Neural progenitor cell (in vitro differentiated cells): ENCODE measurements around the gene RSBN1L. TPM values are rescaled to one million over a fixed set of nuclear protein-coding genes. Genes with fewer than 3 reads are reported as not detected.
A peak's percentile ranks its signal among the peaks of the same experiment; 100 is the strongest.

Experiments
- DNase-seq: peaks from one replicate; pipeline ENCODE4 v3.0.0-alpha.2; 2016; ENCODE audit warnings: low spot score
- H2AFZ ChIP-seq: fragments of 200-600 bp; sonication (generic); replicated peaks from 2 replicates; pipeline ENCODE4 v1.6.1; 2016; ENCODE audit warnings: antibody characterized with exemption
- H3F3A ChIP-seq: fragments of 200-600 bp; sonication (generic); 2 replicates; pipeline ENCODE4 v1.6.1; 2016; ENCODE audit warnings: antibody characterized with exemption, low read depth
- H3K27ac ChIP-seq: fragments of 200-600 bp; sonication (generic); 2 replicates; pipeline ENCODE4 v1.5.1; 2016; ENCODE audit warnings: mild to moderate bottlenecking
- H3K27me3 ChIP-seq: fragments of 200-600 bp; sonication (generic); 2 replicates; pipeline ENCODE4 v1.6.1; 2016; ENCODE audit warnings: mild to moderate bottlenecking, moderate library complexity
- H3K36me3 ChIP-seq: fragments of 200-600 bp; sonication (generic); 2 replicates; pipeline ENCODE4 v1.5.1; 2016
- H3K4me1 ChIP-seq: fragments of 200-600 bp; sonication (generic); 2 replicates; pipeline ENCODE4 v1.6.1; 2016; ENCODE audit warnings: mixed run types
- H3K4me2 ChIP-seq: fragments of 200-600 bp; sonication (generic); 2 replicates; pipeline ENCODE4 v1.6.1; 2016
- H3K4me3 ChIP-seq: fragments of 200-600 bp; sonication (generic); 2 replicates; pipeline ENCODE4 v1.5.1; 2016
- H3K79me2 ChIP-seq: fragments of 200-600 bp; sonication (generic); 2 replicates; pipeline ENCODE4 v1.6.1; 2016; ENCODE audit warnings: low read depth
- H3K9ac ChIP-seq: fragments of 200-600 bp; sonication (generic); 2 replicates; pipeline ENCODE4 v1.6.1; 2016
- H3K9me3 ChIP-seq: fragments of 200-600 bp; sonication (generic); 2 replicates; pipeline ENCODE4 v1.5.1; 2016; ENCODE audit warnings: low read depth
- H4K20me1 ChIP-seq: fragments of 200-600 bp; sonication (generic); 2 replicates; pipeline ENCODE4 v1.6.1; 2016; ENCODE audit warnings: low read depth
- H3K27ac Mint-ChIP-seq: 3 replicates; pipeline ENCODE4 v1.8.0; 2021; ENCODE audit warnings: mixed read lengths
- H3K27me3 Mint-ChIP-seq: 2 replicates; pipeline ENCODE4 v1.8.0; 2022; ENCODE audit warnings: low read depth, mild to moderate bottlenecking, inconsistent platforms, moderate library complexity, mixed read lengths; ENCODE audit not compliant: insufficient read depth
- H3K36me3 Mint-ChIP-seq: 3 replicates; pipeline ENCODE4 v1.8.0; 2021; ENCODE audit warnings: mixed read lengths
- H3K4me1 Mint-ChIP-seq: 3 replicates; pipeline ENCODE4 v1.8.0; 2021; ENCODE audit warnings: mixed read lengths
- H3K4me3 Mint-ChIP-seq: 3 replicates; pipeline ENCODE4 v1.8.0; 2021; ENCODE audit warnings: mild to moderate bottlenecking, moderate library complexity, mixed read lengths
- H3K9me3 Mint-ChIP-seq: 3 replicates; pipeline ENCODE4 v1.8.0; 2020; ENCODE audit warnings: mixed read lengths
- EZH2 ChIP-seq: fragments of 200-600 bp; sonication (generic); IDR thresholded peaks from 2 replicates; pipeline ENCODE4 v1.6.1; 2017; ENCODE audit warnings: antibody characterized with exemption, mild to moderate bottlenecking, moderate library complexity
- EZH2phosphoT487 ChIP-seq: fragments of 200-600 bp; sonication (generic); IDR thresholded peaks from 2 replicates; pipeline ENCODE4 v1.6.1; 2017; ENCODE audit warnings: antibody characterized with exemption
- total RNA-seq: library from RNA; depleted of rRNA; stranded (reverse); fragments of >200 nt; gene quantifications from 2 replicates; pipeline ENCODE4 v1.2.3, GENCODE V29; 2015; ENCODE audit warnings: low replicate concordance
- TF ChIP-seq, protein P1 (sequence below): fragments of 200-600 bp; sonication (generic); IDR thresholded peaks from 2 replicates; pipeline ENCODE4 v1.5.1; 2017; ENCODE audit warnings: antibody characterized with exemption, mild to moderate bottlenecking

Gene RSBN1L
- total RNA-seq, 1 donor from 2014 or later: 25.0 TPM

DNA sequence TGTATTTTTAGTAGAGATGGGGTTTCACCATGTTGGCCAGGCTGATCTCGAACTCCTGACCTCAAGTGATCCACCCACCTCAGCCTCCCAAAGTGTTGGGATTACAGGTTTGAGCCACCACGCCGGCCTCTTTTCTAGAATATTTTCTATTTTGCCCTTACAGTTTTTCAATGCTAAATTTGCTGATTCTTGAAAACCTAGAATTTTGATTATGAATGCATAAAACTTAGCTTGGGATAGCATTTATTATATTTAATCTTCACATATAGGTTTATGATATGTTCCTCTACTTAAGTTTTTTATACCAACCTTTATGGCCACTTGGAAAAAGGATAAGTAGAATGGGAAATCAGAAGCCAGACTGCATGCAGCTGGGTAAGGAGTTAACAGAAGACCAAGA is 99.8 kb downstream of the RSBN1L start:
- peaks cover 26% of the 10 kb centered on the region for H3K4me1 Mint-ChIP-seq
- H3K36me3 ChIP-seq: no peaks in the 10 kb centered on the region
- peaks cover 17% of the 10 kb centered on the region for H3K36me3 Mint-ChIP-seq
- H3K27me3 ChIP-seq: no peaks in the 10 kb centered on the region
- no peak overlapping the region for H3K27ac Mint-ChIP-seq
- no peaks in the 10 kb centered on the region for H3K9me3 ChIP-seq
- peaks cover 66% of the 10 kb centered on the region for H3K79me2 ChIP-seq
- peaks cover 13% of the 10 kb centered on the region for H3K4me1 ChIP-seq
- H3K27me3 Mint-ChIP-seq: no peaks in the 10 kb centered on the region
- H3K27ac ChIP-seq: no peak overlapping the region
- no peak overlapping the region for H3K9ac ChIP-seq
- H3K9me3 Mint-ChIP-seq: no peaks in the 10 kb centered on the region
- H3K4me3 Mint-ChIP-seq: peak overlapping the region; percentile 58
- DNase-seq: no peak
- no peak overlapping the region for H2AFZ ChIP-seq
- TF ChIP-seq EZH2phosphoT487 (no peak), EZH2 (no peak)
- TF ChIP-seq, protein P1, sequence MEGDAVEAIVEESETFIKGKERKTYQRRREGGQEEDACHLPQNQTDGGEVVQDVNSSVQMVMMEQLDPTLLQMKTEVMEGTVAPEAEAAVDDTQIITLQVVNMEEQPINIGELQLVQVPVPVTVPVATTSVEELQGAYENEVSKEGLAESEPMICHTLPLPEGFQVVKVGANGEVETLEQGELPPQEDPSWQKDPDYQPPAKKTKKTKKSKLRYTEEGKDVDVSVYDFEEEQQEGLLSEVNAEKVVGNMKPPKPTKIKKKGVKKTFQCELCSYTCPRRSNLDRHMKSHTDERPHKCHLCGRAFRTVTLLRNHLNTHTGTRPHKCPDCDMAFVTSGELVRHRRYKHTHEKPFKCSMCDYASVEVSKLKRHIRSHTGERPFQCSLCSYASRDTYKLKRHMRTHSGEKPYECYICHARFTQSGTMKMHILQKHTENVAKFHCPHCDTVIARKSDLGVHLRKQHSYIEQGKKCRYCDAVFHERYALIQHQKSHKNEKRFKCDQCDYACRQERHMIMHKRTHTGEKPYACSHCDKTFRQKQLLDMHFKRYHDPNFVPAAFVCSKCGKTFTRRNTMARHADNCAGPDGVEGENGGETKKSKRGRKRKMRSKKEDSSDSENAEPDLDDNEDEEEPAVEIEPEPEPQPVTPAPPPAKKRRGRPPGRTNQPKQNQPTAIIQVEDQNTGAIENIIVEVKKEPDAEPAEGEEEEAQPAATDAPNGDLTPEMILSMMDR: no peak
- H3F3A ChIP-seq: peaks cover 28% of the 10 kb centered on the region
- peaks cover 11% of the 10 kb centered on the region for H4K20me1 ChIP-seq
- H3K4me3 ChIP-seq: peak overlapping the region; percentile 85
- peak overlapping the region; percentile 99 for H3K4me2 ChIP-seq

DNA sequence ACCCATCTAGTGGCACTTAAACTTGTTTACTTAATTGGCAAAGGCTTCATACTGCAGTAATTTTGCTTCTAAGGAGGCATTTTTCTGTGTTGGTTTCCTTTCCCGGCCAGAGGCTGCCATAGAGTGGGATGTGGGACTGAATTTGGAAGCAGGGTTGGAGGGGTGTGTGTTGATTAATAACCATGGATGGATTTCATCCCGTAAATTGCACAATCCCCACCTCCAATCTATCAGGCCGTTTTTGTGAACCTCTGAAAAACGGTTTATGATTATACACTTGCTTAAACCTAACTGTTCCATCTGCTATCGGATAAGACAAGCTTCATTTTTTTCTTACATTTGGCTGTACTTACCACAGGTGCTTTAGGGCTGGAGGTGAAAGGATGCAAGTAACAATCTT is 100.7 kb downstream of the RSBN1L start:
- Histone ChIP-seq H3K4me3 (peak overlapping the region; percentile 85), H3K4me2 (peak overlapping the region; percentile 99), H3K36me3 (no peaks in the 10 kb centered on the region), H3K27ac (no peak overlapping the region), H3K4me1 (peaks cover 13% of the 10 kb centered on the region), H3K9me3 (no peaks in the 10 kb centered on the region), H3F3A (peaks cover 22% of the 10 kb centered on the region), H4K20me1 (peaks cover 7% of the 10 kb centered on the region), H2AFZ (no peak overlapping the region), H3K79me2 (peaks cover 74% of the 10 kb centered on the region), H3K9ac (peak overlapping the region; percentile 74), H3K27me3 (no peaks in the 10 kb centered on the region)
- H3K4me1 Mint-ChIP-seq: peaks cover 26% of the 10 kb centered on the region
- peak overlapping the region; percentile 98 for H3K4me3 Mint-ChIP-seq
- H3K27me3 Mint-ChIP-seq: no peaks in the 10 kb centered on the region
- H3K9me3 Mint-ChIP-seq: no peaks in the 10 kb centered on the region
- TF ChIP-seq EZH2 (no peak), EZH2phosphoT487 (no peak)
- TF ChIP-seq, protein P1: no peak
- H3K27ac Mint-ChIP-seq: no peak overlapping the region
- DNase-seq: no peak
- H3K36me3 Mint-ChIP-seq: peaks cover 17% of the 10 kb centered on the region

DNA sequence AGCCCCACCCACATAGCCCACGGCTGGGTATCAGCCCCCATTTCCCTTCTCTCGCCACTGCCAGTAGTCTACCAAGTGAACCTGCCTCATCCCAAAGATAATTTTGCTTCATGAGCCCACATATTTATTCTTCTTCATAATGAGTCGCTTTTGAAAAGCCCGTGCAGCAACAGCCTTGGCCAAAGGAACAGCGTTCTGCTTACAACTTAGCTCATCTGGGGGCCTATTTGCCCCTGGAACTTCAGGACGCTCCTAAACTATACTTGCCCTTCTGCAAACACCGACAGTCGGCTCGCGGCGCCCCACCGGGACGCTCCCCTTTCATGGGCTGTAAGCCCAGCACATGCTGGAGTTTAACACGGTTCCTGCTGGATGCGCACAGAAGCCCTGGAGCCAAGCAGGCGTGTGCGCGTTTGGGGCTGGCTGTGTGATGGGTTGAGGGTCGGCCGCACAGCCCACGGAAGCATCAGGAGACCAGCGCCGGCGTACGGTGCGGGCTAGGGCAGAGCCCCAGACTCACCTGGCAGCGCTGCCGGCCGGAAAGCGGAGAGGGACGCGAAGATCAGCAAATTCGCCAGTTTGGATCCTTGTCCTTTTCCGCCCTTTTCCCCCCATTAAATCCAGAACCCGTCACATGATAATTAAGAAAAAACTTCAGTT is 101.6 kb downstream of the RSBN1L start:
- Histone ChIP-seq H3K36me3 (no peaks in the 10 kb centered on the region), H3K4me3 (peak overlapping the region; percentile 85), H3K27ac (peak overlapping the region; percentile 20), H3K9ac (peak overlapping the region; percentile 74), H3K4me2 (peak overlapping the region; percentile 99), H3F3A (peaks cover 19% of the 10 kb centered on the region), H3K4me1 (peaks cover 13% of the 10 kb centered on the region), H3K79me2 (peaks cover 83% of the 10 kb centered on the region), H2AFZ (peak overlapping the region; percentile 29), H3K27me3 (no peaks in the 10 kb centered on the region), H4K20me1 (peaks cover 6% of the 10 kb centered on the region), H3K9me3 (no peaks in the 10 kb centered on the region)
- TF ChIP-seq EZH2phosphoT487: no peak
- TF ChIP-seq EZH2: no peak
- TF ChIP-seq, protein P1: no peak
- DNase-seq: peak; percentile 78
- peaks cover 17% of the 10 kb centered on the region for H3K36me3 Mint-ChIP-seq
- H3K4me1 Mint-ChIP-seq: peaks cover 26% of the 10 kb centered on the region
- H3K4me3 Mint-ChIP-seq: peak overlapping the region; percentile 98
- no peaks in the 10 kb centered on the region for H3K27me3 Mint-ChIP-seq
- no peaks in the 10 kb centered on the region for H3K9me3 Mint-ChIP-seq
- peak overlapping the region; percentile 90 for H3K27ac Mint-ChIP-seq
